Panc1 (cell line): Measurements from ENCODE around the gene WBP2.

Experiments
- REST ChIP-seq, 2 experiments: IDR thresholded peaks; 2 replicates each; pipeline ENCODE4 v1.6.1; 2011 to 2012; ENCODE audit warnings: low read depth in 2 of 2, control low read depth in 1 of 2, low read length in 1 of 2, mild to moderate bottlenecking in 1 of 2, moderate library complexity in 1 of 2; ENCODE audit not compliant: insufficient read depth in 1 of 2
- TF ChIP-seq, protein P1 (sequence below): fragments of 450-650 bp; IDR thresholded peaks from 2 replicates; pipeline ENCODE4 v1.5.1; 2017; ENCODE audit warnings: mild to moderate bottlenecking

- TF ChIP-seq, protein P1, sequence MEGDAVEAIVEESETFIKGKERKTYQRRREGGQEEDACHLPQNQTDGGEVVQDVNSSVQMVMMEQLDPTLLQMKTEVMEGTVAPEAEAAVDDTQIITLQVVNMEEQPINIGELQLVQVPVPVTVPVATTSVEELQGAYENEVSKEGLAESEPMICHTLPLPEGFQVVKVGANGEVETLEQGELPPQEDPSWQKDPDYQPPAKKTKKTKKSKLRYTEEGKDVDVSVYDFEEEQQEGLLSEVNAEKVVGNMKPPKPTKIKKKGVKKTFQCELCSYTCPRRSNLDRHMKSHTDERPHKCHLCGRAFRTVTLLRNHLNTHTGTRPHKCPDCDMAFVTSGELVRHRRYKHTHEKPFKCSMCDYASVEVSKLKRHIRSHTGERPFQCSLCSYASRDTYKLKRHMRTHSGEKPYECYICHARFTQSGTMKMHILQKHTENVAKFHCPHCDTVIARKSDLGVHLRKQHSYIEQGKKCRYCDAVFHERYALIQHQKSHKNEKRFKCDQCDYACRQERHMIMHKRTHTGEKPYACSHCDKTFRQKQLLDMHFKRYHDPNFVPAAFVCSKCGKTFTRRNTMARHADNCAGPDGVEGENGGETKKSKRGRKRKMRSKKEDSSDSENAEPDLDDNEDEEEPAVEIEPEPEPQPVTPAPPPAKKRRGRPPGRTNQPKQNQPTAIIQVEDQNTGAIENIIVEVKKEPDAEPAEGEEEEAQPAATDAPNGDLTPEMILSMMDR, result no peak
- no peak for TF ChIP-seq REST (IDR thresholded peaks at IDR 0.05; ENCODE audit: insufficient read depth in 1 of 2, low read depth in 2 of 2, low read length in 1 of 2)
These were observed 21.2 kb upstream of the WBP2 start for GRCh38 chr17:75876190-75876937.
